ENCODE results near the gene ZNF865. TPM values are rescaled to one million over a fixed set of nuclear protein-coding genes. Genes with fewer than 3 reads are reported as not detected.
A peak's percentile ranks its signal among the peaks of the same experiment; 100 is the strongest.

ZNF865 gene
- total RNA-seq: 8.8 TPM

GRCh38 chr19:55605637-55606470, at the start of gene ZNF865:
Gene ZNF865, plus strand, starts transcription at chr19:55605647. Its CDS starts 7,972 bp downstream, at chr19:55613619.
- intact Hi-C loops (cut with DNase I): loop anchor here (10.0 kb wide), 1 partner anchor 201 kb away; the partner anchor contains the start of gene UBE2S
- TF ChIP-seq POLR2A (IDR thresholded peaks at IDR 0.05): no peak
- peak in 1 of 2 donors; percentile 25 for TF ChIP-seq POLR2AphosphoS5 (IDR thresholded peaks at IDR 0.05; ENCODE audit: insufficient read depth in 1 of 2, low read depth in 1 of 2)
- TF ChIP-seq, protein P1, sequence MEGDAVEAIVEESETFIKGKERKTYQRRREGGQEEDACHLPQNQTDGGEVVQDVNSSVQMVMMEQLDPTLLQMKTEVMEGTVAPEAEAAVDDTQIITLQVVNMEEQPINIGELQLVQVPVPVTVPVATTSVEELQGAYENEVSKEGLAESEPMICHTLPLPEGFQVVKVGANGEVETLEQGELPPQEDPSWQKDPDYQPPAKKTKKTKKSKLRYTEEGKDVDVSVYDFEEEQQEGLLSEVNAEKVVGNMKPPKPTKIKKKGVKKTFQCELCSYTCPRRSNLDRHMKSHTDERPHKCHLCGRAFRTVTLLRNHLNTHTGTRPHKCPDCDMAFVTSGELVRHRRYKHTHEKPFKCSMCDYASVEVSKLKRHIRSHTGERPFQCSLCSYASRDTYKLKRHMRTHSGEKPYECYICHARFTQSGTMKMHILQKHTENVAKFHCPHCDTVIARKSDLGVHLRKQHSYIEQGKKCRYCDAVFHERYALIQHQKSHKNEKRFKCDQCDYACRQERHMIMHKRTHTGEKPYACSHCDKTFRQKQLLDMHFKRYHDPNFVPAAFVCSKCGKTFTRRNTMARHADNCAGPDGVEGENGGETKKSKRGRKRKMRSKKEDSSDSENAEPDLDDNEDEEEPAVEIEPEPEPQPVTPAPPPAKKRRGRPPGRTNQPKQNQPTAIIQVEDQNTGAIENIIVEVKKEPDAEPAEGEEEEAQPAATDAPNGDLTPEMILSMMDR (IDR thresholded peaks at IDR 0.05): peak in 2 of 3 experiments; percentile 31 to 46
- no peaks in the 10 kb centered on the region for H3K27me3 ChIP-seq
- H3K36me3 ChIP-seq: no peaks in the 10 kb centered on the region
- H3K27ac ChIP-seq: peak within 1 kb of the TSS; percentile 91
- H3K4me1 ChIP-seq: peaks cover 39% of the 10 kb centered on the region
- H3K4me3 ChIP-seq: peak within 1 kb of the TSS; percentile 70 to 90
- no peaks in the 10 kb centered on the region for H3K9me3 ChIP-seq
- DNase-seq (ENCODE audit: extremely low spot score in 2 of 2): no peak

DNA sequence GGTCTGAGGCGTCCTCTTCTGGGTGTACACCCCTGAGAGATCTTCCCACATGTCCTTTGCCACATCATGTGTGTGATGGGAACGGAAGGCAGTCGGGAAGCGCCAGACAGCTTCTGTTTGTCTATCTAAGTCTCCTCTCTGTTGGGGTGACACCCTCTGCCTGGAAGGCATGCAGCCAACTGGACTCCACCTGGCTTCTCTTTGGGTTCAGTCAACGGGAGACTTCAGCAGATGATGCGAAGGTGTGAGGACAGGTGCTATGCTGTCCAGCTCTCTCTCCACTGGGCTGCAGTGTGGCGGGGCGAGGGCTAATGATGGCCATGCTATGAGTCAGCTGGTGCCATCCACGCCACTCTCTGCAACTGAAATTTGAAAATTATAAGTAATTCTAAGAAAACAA, 45.8 kb upstream of the ZNF865 start:
- Histone ChIP-seq H3K4me1 (no peaks in the 10 kb centered on the region), H3K27me3 (no peaks in the 10 kb centered on the region), H3K9me3 (no peaks in the 10 kb centered on the region), H3K27ac (no peak overlapping the region), H3K4me3 (no peak overlapping the region), H3K36me3 (no peaks in the 10 kb centered on the region)
- TF ChIP-seq POLR2A (IDR thresholded peaks at IDR 0.05) (no peak), POLR2AphosphoS5 (IDR thresholded peaks at IDR 0.05; ENCODE audit: insufficient read depth in 1 of 2, low read depth in 1 of 2) (no peak)
- TF ChIP-seq, protein P1 (IDR thresholded peaks at IDR 0.05): no peak
- no peak for DNase-seq (ENCODE audit: extremely low spot score in 2 of 2)
- intact Hi-C loops (cut with DNase I): no loop called here

DNA sequence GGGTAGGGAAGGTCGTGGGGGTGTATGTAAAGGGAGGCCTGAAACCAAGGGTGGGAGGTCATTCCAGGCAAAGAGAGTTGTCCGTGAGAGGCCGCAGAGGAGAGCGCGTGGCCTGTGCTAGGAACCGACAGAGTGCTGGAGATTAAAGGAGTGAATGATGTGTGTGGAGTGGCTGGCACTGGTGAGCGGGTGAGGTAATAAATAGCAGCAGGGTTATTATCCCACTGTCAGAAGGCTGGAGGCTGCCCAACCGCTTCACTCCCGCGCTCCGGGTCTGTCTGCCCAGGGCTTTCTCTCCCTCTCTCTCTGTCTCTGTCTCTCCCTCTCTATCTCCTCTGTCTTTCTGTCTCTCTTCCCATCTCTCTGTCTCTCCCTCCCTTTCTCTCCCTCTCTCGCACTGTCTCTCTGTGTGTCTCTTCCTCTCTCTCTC, 42.2 kb upstream of the ZNF865 start:
- H3K27ac ChIP-seq: no peak overlapping the region
- no peaks in the 10 kb centered on the region for H3K9me3 ChIP-seq
- TF ChIP-seq POLR2AphosphoS5 (IDR thresholded peaks at IDR 0.05; ENCODE audit: insufficient read depth in 1 of 2, low read depth in 1 of 2) (no peak), POLR2A (IDR thresholded peaks at IDR 0.05) (no peak)
- TF ChIP-seq, protein P1 (IDR thresholded peaks at IDR 0.05): no peak
- intact Hi-C loops (cut with DNase I): no loop called here
- H3K4me3 ChIP-seq: no peak overlapping the region
- H3K27me3 ChIP-seq: no peaks in the 10 kb centered on the region
- no peaks in the 10 kb centered on the region for H3K36me3 ChIP-seq
- DNase-seq (ENCODE audit: extremely low spot score in 2 of 2): no peak
- no peaks in the 10 kb centered on the region for H3K4me1 ChIP-seq

GRCh38 chr19:55566823-55567222, 38.6 kb upstream of the ZNF865 start:
- no peak for DNase-seq (ENCODE audit: extremely low spot score in 2 of 2)
- Histone ChIP-seq H3K27me3 (no peaks in the 10 kb centered on the region), H3K27ac (no peak overlapping the region), H3K4me3 (no peak overlapping the region), H3K4me1 (no peaks in the 10 kb centered on the region), H3K9me3 (no peaks in the 10 kb centered on the region), H3K36me3 (no peaks in the 10 kb centered on the region)
- intact Hi-C loops (cut with DNase I): no loop called here
- TF ChIP-seq POLR2AphosphoS5 (IDR thresholded peaks at IDR 0.05; ENCODE audit: insufficient read depth in 1 of 2, low read depth in 1 of 2) (no peak), POLR2A (IDR thresholded peaks at IDR 0.05) (no peak)
- TF ChIP-seq, protein P1 (IDR thresholded peaks at IDR 0.05): no peak

Data from vagina (tissue), 2 donors.